ENCODE measurements around the gene ABCG4. TPM values are rescaled to one million over a fixed set of nuclear protein-coding genes. Genes with fewer than 3 reads are reported as not detected.

ABCG4 gene
- total and polyA plus RNA-seq, 2 donors (not counting 1 experiment from before 2014, with no cell fraction given): not detected

DNA sequence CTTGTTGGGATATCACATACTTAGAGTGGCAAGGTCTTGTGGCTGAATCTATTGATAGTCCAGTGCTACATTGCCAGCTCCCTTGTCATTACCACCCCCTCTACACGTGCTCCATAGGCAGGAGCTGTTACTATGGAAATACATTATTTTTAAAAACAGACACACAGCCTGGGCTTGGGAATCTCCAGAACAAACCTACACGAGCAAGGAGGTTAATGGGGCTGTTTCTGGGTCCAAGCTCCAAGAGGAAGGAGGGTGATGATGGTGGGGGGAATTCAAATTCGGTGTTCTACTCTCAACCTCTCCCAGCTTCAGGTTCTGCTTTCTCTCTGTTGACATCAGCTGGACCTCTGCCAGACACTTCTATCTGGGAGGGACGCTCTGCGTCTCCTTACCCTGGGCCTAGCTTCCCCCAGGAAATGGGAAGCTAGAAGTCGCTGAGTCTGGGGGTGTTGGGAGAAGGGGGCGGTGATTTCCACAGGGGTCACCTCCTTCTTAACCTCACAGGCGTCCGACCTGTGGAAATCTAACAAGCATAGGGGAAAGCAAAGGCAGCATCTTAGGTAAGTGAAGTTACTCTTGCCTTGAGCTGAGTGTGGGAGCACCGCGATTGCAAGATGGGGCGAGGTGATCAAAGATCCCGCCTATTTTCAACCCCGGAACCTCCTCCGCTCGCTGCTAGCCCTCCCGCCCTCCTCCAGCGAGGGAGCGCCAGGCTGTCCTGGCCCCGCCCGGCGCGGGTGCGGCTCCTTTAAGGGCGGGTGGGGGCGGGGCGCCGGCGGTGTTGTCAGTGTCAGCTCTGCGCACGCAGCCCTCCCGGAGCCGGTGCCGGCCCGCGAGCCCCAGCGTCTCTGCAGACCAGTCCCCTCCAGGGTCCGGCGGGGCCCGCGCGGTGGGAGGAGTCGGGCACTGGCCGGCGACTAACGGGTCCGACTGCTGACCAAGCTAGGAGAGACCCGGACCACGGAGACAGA, 42.0 kb upstream of the ABCG4 start, which contains the start of gene C2CD2L:
Gene C2CD2L (plus strand): TSS at position 781 of the 974 bp plus-strand sequence. CDS start 398 bp downstream, outside the sequence.
- H3K9me3 Mint-ChIP-seq (ENCODE audit: insufficient read depth): no peaks in the 10 kb centered on the region
- Histone ChIP-seq H3K9ac (ENCODE audit: low read length) (peak within 1 kb of the TSS; percentile 82), H3K9me3 (ENCODE audit: control extremely low read depth in 1 of 3, control insufficient read depth in 2 of 3, insufficient read depth in 1 of 3, low read length in 2 of 3) (no peaks in the 10 kb centered on the region), H3K27ac (ENCODE audit: low read length in 2 of 2) (peak within 1 kb of the TSS; percentile 37 to 73), H3K27me3 (replicated peaks in 1 of 4; ENCODE audit: control extremely low read depth in 1 of 4, control insufficient read depth in 3 of 4, insufficient read depth in 4 of 4, low read length in 3 of 4) (no peaks in the 10 kb centered on the region), H4K20me1 (ENCODE audit: control insufficient read depth, insufficient read depth, low read length, poor library complexity, severe bottlenecking) (peaks cover 6% of the 10 kb centered on the region), H2AFZ (ENCODE audit: insufficient read depth, low read depth, low read length, poor library complexity, severe bottlenecking) (peak within 1 kb of the TSS; percentile 94), H3K4me2 (replicated peaks; ENCODE audit: low read depth, low read length, poor library complexity, severe bottlenecking) (peak within 1 kb of the TSS; percentile 90), H3K36me3 (replicated peaks in 1 of 2; ENCODE audit: control extremely low read depth in 1 of 2, control insufficient read depth in 1 of 2, extremely low read depth in 1 of 2, insufficient read depth in 2 of 2, low read length in 1 of 2) (peaks cover 0 to 8% of the 10 kb centered on the region in 2 experiments), H3K4me1 (ENCODE audit: control insufficient read depth in 2 of 2, insufficient read depth in 2 of 2, low read length in 2 of 2) (peaks cover 24 to 39% of the 10 kb centered on the region in 2 donors), H3K4me3 (ENCODE audit: control extremely low read depth in 1 of 5, extremely low read depth in 1 of 5, insufficient read depth in 1 of 5, low read depth in 2 of 5, low read length in 4 of 5) (peak within 1 kb of the TSS; percentile 48 to 86 (median 72)), H3K79me2 (ENCODE audit: control insufficient read depth, insufficient read depth, low read length) (peaks cover 26% of the 10 kb centered on the region)
- intact Hi-C loops (cut with micrococcal nuclease): loop anchor here (1.0 kb wide), 3 partner anchors 12 to 22 kb away; partner anchors contain the start of gene HINFP
- H3K4me1 Mint-ChIP-seq: peaks cover 46% of the 10 kb centered on the region
- H3K27ac Mint-ChIP-seq: peak within 1 kb of the TSS; percentile 93
- peak within 1 kb of the TSS; percentile 93 for H3K4me3 Mint-ChIP-seq
- peak; percentile 94 for ATAC-seq (ENCODE audit: low read depth)
- DNase-seq: peak; percentile 91
- no peaks in the 10 kb centered on the region for H3K27me3 Mint-ChIP-seq
- POLR2A ChIA-PET: interaction anchor here (0.5 to 2.2 kb wide), 7 partner anchors 9 to 228 kb away, joined by 3 to 16 read pairs (median 7); partner anchors contain the start of genes HINFP, HMBS and VPS11
- TF ChIP-seq, protein P1, sequence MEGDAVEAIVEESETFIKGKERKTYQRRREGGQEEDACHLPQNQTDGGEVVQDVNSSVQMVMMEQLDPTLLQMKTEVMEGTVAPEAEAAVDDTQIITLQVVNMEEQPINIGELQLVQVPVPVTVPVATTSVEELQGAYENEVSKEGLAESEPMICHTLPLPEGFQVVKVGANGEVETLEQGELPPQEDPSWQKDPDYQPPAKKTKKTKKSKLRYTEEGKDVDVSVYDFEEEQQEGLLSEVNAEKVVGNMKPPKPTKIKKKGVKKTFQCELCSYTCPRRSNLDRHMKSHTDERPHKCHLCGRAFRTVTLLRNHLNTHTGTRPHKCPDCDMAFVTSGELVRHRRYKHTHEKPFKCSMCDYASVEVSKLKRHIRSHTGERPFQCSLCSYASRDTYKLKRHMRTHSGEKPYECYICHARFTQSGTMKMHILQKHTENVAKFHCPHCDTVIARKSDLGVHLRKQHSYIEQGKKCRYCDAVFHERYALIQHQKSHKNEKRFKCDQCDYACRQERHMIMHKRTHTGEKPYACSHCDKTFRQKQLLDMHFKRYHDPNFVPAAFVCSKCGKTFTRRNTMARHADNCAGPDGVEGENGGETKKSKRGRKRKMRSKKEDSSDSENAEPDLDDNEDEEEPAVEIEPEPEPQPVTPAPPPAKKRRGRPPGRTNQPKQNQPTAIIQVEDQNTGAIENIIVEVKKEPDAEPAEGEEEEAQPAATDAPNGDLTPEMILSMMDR (IDR thresholded peaks at IDR 0.05): no peak
- TF ChIP-seq EZH2 (IDR thresholded peaks at IDR 0.05; ENCODE audit: borderline replicate concordance, insufficient read depth, low read depth, low read length, poor library complexity, severe bottlenecking): no peak
- CTCF ChIA-PET: interaction anchor here (0.9 to 1.6 kb wide), 8 partner anchors 10 to 216 kb away, joined by 3 to 10 read pairs (median 5); partner anchors contain the start of genes CBL and VPS11
- WGBS (ENCODE audit: insufficient coverage): under 1% methylated on average over 40 of the region's 49 CpGs
